ENCODE data around the gene GORAB.
A peak's percentile ranks its signal among the peaks of the same experiment; 100 is the strongest.

The GORAB gene

GRCh38 chr1:170531758-170532657 lies at the start of gene GORAB:
Gene GORAB, plus strand, starts transcription at chr1:170532166. Its CDS starts 58 bp downstream, at chr1:170532224.
- peaks cover 16% of the 10 kb centered on the region for H3K4me1 Mint-ChIP-seq
- no peak within 1 kb of the TSS for H3K4me3 Mint-ChIP-seq
- H3K9me3 Mint-ChIP-seq = no peaks in the 10 kb centered on the region
- peaks cover 10% of the 10 kb centered on the region for H3K36me3 Mint-ChIP-seq (ENCODE audit: insufficient read depth)
- no peaks in the 10 kb centered on the region for H3K27me3 Mint-ChIP-seq
- ATAC-seq (replicated peaks; ENCODE audit: extremely low read depth, poor library complexity, severe bottlenecking) (peak; percentile 94), DNase-seq (ENCODE audit: low spot score in 2 of 2) (peak; percentile 75 to 78)
- H3K27ac Mint-ChIP-seq (ENCODE audit: low read depth) = no peak within 1 kb of the TSS

GRCh38 chr1:170483051-170483450 lies 48.9 kb upstream of the GORAB start:
- no peaks in the 10 kb centered on the region for H3K9me3 Mint-ChIP-seq
- H3K4me1 Mint-ChIP-seq = no peaks in the 10 kb centered on the region
- ATAC-seq (replicated peaks; ENCODE audit: extremely low read depth, poor library complexity, severe bottlenecking) = no peak
- no peak overlapping the region for H3K4me3 Mint-ChIP-seq
- DNase-seq (ENCODE audit: low spot score in 2 of 2) = no peak
- H3K27ac Mint-ChIP-seq (ENCODE audit: low read depth) = no peak overlapping the region
- no peaks in the 10 kb centered on the region for H3K36me3 Mint-ChIP-seq (ENCODE audit: insufficient read depth)
- H3K27me3 Mint-ChIP-seq = peaks cover 59% of the 10 kb centered on the region

- Mint-ChIP-seq H3K36me3 (ENCODE audit: insufficient read depth) (no peaks in the 10 kb centered on the region), H3K27me3 (peaks cover 51% of the 10 kb centered on the region), H3K4me1 (no peaks in the 10 kb centered on the region), H3K9me3 (no peaks in the 10 kb centered on the region), H3K4me3 (no peak overlapping the region), H3K27ac (ENCODE audit: low read depth) (no peak overlapping the region)
- ATAC-seq (replicated peaks; ENCODE audit: extremely low read depth, poor library complexity, severe bottlenecking) (no peak), DNase-seq (ENCODE audit: low spot score in 2 of 2) (no peak)
These were observed 44.5 kb upstream of the GORAB start for GRCh38 chr1:170487503-170487902.

GRCh38 chr1:170491291-170491690 lies 40.7 kb upstream of the GORAB start:
- ATAC-seq (replicated peaks; ENCODE audit: extremely low read depth, poor library complexity, severe bottlenecking) (no peak), DNase-seq (ENCODE audit: low spot score in 2 of 2) (no peak)
- peaks cover 51% of the 10 kb centered on the region for H3K27me3 Mint-ChIP-seq
- no peak overlapping the region for H3K4me3 Mint-ChIP-seq
- H3K4me1 Mint-ChIP-seq = peaks cover 7% of the 10 kb centered on the region
- no peaks in the 10 kb centered on the region for H3K9me3 Mint-ChIP-seq
- no peak overlapping the region for H3K27ac Mint-ChIP-seq (ENCODE audit: low read depth)
- H3K36me3 Mint-ChIP-seq (ENCODE audit: insufficient read depth) = no peaks in the 10 kb centered on the region

- no peak for ATAC-seq (replicated peaks; ENCODE audit: extremely low read depth, poor library complexity, severe bottlenecking)
- Mint-ChIP-seq H3K36me3 (ENCODE audit: insufficient read depth) (no peaks in the 10 kb centered on the region), H3K4me1 (peaks cover 7% of the 10 kb centered on the region), H3K27me3 (peaks cover 37% of the 10 kb centered on the region), H3K9me3 (no peaks in the 10 kb centered on the region), H3K4me3 (no peak overlapping the region), H3K27ac (ENCODE audit: low read depth) (no peak overlapping the region)
- DNase-seq (ENCODE audit: low spot score in 2 of 2) = no peak
These were observed 37.6 kb upstream of the GORAB start for GRCh38 chr1:170494369-170494768.

GRCh38 chr1:170495006-170495405 lies 37.0 kb upstream of the GORAB start:
- Mint-ChIP-seq H3K36me3 (ENCODE audit: insufficient read depth) (no peaks in the 10 kb centered on the region), H3K9me3 (no peaks in the 10 kb centered on the region), H3K4me1 (peaks cover 7% of the 10 kb centered on the region), H3K4me3 (no peak overlapping the region), H3K27me3 (peaks cover 37% of the 10 kb centered on the region), H3K27ac (ENCODE audit: low read depth) (no peak overlapping the region)
- ATAC-seq (replicated peaks; ENCODE audit: extremely low read depth, poor library complexity, severe bottlenecking) (no peak), DNase-seq (ENCODE audit: low spot score in 2 of 2) (no peak)

GRCh38 chr1:170498876-170499275 lies 33.1 kb upstream of the GORAB start:
- DNase-seq (ENCODE audit: low spot score in 2 of 2) = no peak
- Mint-ChIP-seq H3K4me3 (no peak overlapping the region), H3K4me1 (peaks cover 7% of the 10 kb centered on the region), H3K27me3 (peaks cover 45% of the 10 kb centered on the region), H3K27ac (ENCODE audit: low read depth) (no peak overlapping the region), H3K36me3 (ENCODE audit: insufficient read depth) (no peaks in the 10 kb centered on the region), H3K9me3 (no peaks in the 10 kb centered on the region)
- ATAC-seq (replicated peaks; ENCODE audit: extremely low read depth, poor library complexity, severe bottlenecking) = no peak

- ATAC-seq (replicated peaks; ENCODE audit: extremely low read depth, poor library complexity, severe bottlenecking) = no peak
- Mint-ChIP-seq H3K27me3 (peaks cover 66% of the 10 kb centered on the region), H3K4me3 (no peak overlapping the region), H3K9me3 (no peaks in the 10 kb centered on the region), H3K27ac (ENCODE audit: low read depth) (no peak overlapping the region), H3K36me3 (ENCODE audit: insufficient read depth) (no peaks in the 10 kb centered on the region), H3K4me1 (no peaks in the 10 kb centered on the region)
- DNase-seq (ENCODE audit: low spot score in 2 of 2) = no peak
These were observed 28.3 kb upstream of the GORAB start for GRCh38 chr1:170503665-170504064.

GRCh38 chr1:170510163-170510562 lies 21.8 kb upstream of the GORAB start:
- no peak overlapping the region for H3K27ac Mint-ChIP-seq (ENCODE audit: low read depth)

GRCh38 chr1:170511038-170511437 lies 20.9 kb upstream of the GORAB start:
- Mint-ChIP-seq H3K4me1 (no peaks in the 10 kb centered on the region), H3K27me3 (peaks cover 54% of the 10 kb centered on the region), H3K27ac (ENCODE audit: low read depth) (no peak overlapping the region), H3K9me3 (no peaks in the 10 kb centered on the region), H3K4me3 (no peak overlapping the region), H3K36me3 (ENCODE audit: insufficient read depth) (peaks cover 2% of the 10 kb centered on the region)
- no peak for DNase-seq (ENCODE audit: low spot score in 2 of 2)
- no peak for ATAC-seq (replicated peaks; ENCODE audit: extremely low read depth, poor library complexity, severe bottlenecking)

More at GRCh38 chr1:170510163-170510562, 21.8 kb upstream of the GORAB start:
- peaks cover 63% of the 10 kb centered on the region for H3K27me3 Mint-ChIP-seq
- no peak for ATAC-seq (replicated peaks; ENCODE audit: extremely low read depth, poor library complexity, severe bottlenecking)
- H3K4me1 Mint-ChIP-seq = no peaks in the 10 kb centered on the region
- H3K9me3 Mint-ChIP-seq = no peaks in the 10 kb centered on the region
- DNase-seq (ENCODE audit: low spot score in 2 of 2) = no peak
- H3K4me3 Mint-ChIP-seq = no peak overlapping the region
- peaks cover 2% of the 10 kb centered on the region for H3K36me3 Mint-ChIP-seq (ENCODE audit: insufficient read depth)

- Mint-ChIP-seq H3K27me3 (peaks cover 41% of the 10 kb centered on the region), H3K4me1 (no peaks in the 10 kb centered on the region), H3K36me3 (ENCODE audit: insufficient read depth) (peaks cover 2% of the 10 kb centered on the region), H3K4me3 (no peak overlapping the region), H3K9me3 (no peaks in the 10 kb centered on the region), H3K27ac (ENCODE audit: low read depth) (no peak overlapping the region)
- DNase-seq (ENCODE audit: low spot score in 2 of 2) (no peak), ATAC-seq (replicated peaks; ENCODE audit: extremely low read depth, poor library complexity, severe bottlenecking) (no peak)
These were observed 18.8 kb upstream of the GORAB start for GRCh38 chr1:170513138-170513537.

- Mint-ChIP-seq H3K27ac (ENCODE audit: low read depth) (no peak overlapping the region), H3K4me1 (no peaks in the 10 kb centered on the region), H3K36me3 (ENCODE audit: insufficient read depth) (peaks cover 2% of the 10 kb centered on the region), H3K4me3 (no peak overlapping the region), H3K9me3 (no peaks in the 10 kb centered on the region), H3K27me3 (peaks cover 49% of the 10 kb centered on the region)
- no peak for DNase-seq (ENCODE audit: low spot score in 2 of 2)
- ATAC-seq (replicated peaks; ENCODE audit: extremely low read depth, poor library complexity, severe bottlenecking) = no peak
These were observed 13.7 kb upstream of the GORAB start for GRCh38 chr1:170518185-170518834.

GRCh38 chr1:170518965-170519364 lies 13.0 kb upstream of the GORAB start:
- no peak for ATAC-seq (replicated peaks; ENCODE audit: extremely low read depth, poor library complexity, severe bottlenecking)
- Mint-ChIP-seq H3K36me3 (ENCODE audit: insufficient read depth) (no peaks in the 10 kb centered on the region), H3K9me3 (no peaks in the 10 kb centered on the region), H3K27me3 (peaks cover 56% of the 10 kb centered on the region), H3K4me3 (no peak overlapping the region), H3K27ac (ENCODE audit: low read depth) (no peak overlapping the region), H3K4me1 (no peaks in the 10 kb centered on the region)
- DNase-seq (ENCODE audit: low spot score in 2 of 2) = no peak
